ENCODE results near the gene LIN54. TPM values are rescaled to one million over a fixed set of nuclear protein-coding genes. Genes with fewer than 3 reads are reported as not detected.

LIN54 gene
- total and polyA plus RNA-seq, 2 of the 4 experiments (the other 2 are of a cell fraction): 5.3 to 26.9 TPM

DNA sequence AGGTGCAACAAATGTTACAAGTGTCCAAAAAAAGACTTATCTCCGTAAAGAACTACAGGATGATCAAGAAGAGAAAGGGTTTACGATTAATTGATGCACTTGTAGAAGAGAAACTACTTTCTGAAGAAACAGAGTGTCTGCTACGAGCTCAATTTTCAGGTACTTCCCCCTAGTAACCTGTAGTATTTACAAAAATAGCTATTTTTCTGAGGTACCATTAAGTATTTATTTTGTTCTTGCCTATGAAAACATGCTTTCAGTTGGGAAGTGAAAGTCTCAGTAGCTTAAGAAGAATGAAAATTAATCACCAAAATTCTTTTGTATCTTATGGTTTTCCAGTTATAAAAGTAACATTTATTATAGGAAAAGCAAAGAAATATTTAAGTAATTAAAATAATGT is 104.2 kb downstream of the LIN54 start:
- WGBS, 2 experiments (ENCODE audit: extremely low coverage in 2 of 2, insufficient read length in 1 of 2): no CpG with 5 or more reads among the region's 3 CpGs
- Histone ChIP-seq H3K4me1 (ENCODE audit: control insufficient read depth, insufficient read depth, low read length) (no peaks in the 10 kb centered on the region), H2BK15ac (ENCODE audit: low read depth, low read length) (no peak overlapping the region), H2AFZ (replicated peaks; ENCODE audit: low read length, poor library complexity) (no peak overlapping the region), H3K9ac (ENCODE audit: low read depth, low read length) (no peak overlapping the region), H3K4me3 (ENCODE audit: insufficient read depth, low read depth, low read length) (no peak overlapping the region), H3K9me1 (ENCODE audit: insufficient read depth, low read length) (peaks cover 2% of the 10 kb centered on the region; the same call in 1 of the 2 replicates), H2AK9ac (replicated peaks; ENCODE audit: low read depth, low read length, poor library complexity) (no peak overlapping the region), H2AK5ac (ENCODE audit: low read depth, low read length) (no peak overlapping the region), H3K23ac (ENCODE audit: low read depth, low read length) (no peak overlapping the region), H3K4me2 (ENCODE audit: low read depth, low read length) (no peak overlapping the region), H2BK120ac (ENCODE audit: low read depth, low read length) (no peak overlapping the region), H3K14ac (replicated peaks; ENCODE audit: low read depth, low read length) (no peak overlapping the region), H4K5ac (ENCODE audit: low read depth, low read length) (no peak overlapping the region), H3K9me3 (ENCODE audit: control insufficient read depth, insufficient read depth, low read length) (no peaks in the 10 kb centered on the region), H3K4ac (ENCODE audit: low read depth, low read length) (no peak overlapping the region), H2BK20ac (ENCODE audit: low read depth, low read length) (no peak overlapping the region), H4K91ac (ENCODE audit: insufficient read depth, low read depth, low read length) (no peak overlapping the region), H3K27me3 (ENCODE audit: control insufficient read depth, insufficient read depth, low read length) (no peaks in the 10 kb centered on the region), H3K79me1 (ENCODE audit: low read depth in 1 of 2, low read length in 2 of 2) (peaks cover 0 to 9% of the 10 kb centered on the region in 2 experiments; a peak in 1 of 4 replicates), H3K27ac (ENCODE audit: insufficient read depth, low read length) (no peak overlapping the region), H4K8ac (ENCODE audit: low read depth in 2 of 2, low read length in 2 of 2) (no peak overlapping the region), H3K18ac (ENCODE audit: low read depth, low read length) (no peak overlapping the region), H3K56ac (ENCODE audit: extremely low read depth, insufficient read depth, low read length) (no peak overlapping the region), H2BK5ac (ENCODE audit: low read depth, low read length, poor library complexity, severe bottlenecking) (no peak overlapping the region), H3K36me3 (ENCODE audit: control insufficient read depth, insufficient read depth, low read length) (peaks cover 1% of the 10 kb centered on the region; the same call in 1 of the 2 replicates), H4K20me1 (ENCODE audit: insufficient read depth, low read length) (no peaks in the 10 kb centered on the region)
- ChIA-PET POLR2A (ENCODE audit: unreplicated experiment) (no interaction called here), CTCF (interaction anchor here (0.8 to 1.4 kb wide), 2 partner anchors 8 to 78 kb away, joined by 3 to 4 read pairs; no protein-coding TSS in a partner anchor)
- in situ Hi-C loops (cut with MboI; ENCODE audit: low sequenced_read_pairs) (no loop called here), intact Hi-C loops (cut with micrococcal nuclease) (no loop called here), dilution Hi-C loops (cut with HindIII; ENCODE audit: low sequenced_read_pairs, unreplicated experiment) (no loop called here)
- TF ChIP-seq RCOR1 (IDR thresholded peaks at IDR 0.05; ENCODE audit: insufficient replicate concordance, low read length) (no peak), BHLHE40 (IDR thresholded peaks at IDR 0.05; ENCODE audit: low read depth, low read length) (no peak), USF2 (IDR thresholded peaks at IDR 0.05; ENCODE audit: low read depth, low read length) (no peak), CTCF (conservative IDR thresholded peaks at IDR 0.05; ENCODE audit: low read depth, low read length) (no peak), CHD1 (IDR thresholded peaks at IDR 0.05; ENCODE audit: low read depth, low read length) (no peak), POLR2A (IDR thresholded peaks at IDR 0.05; ENCODE audit: low read depth, low read length) (no peak), RAD21 (IDR thresholded peaks at IDR 0.05; ENCODE audit: low read length) (no peak), SMC3 (IDR thresholded peaks at IDR 0.05; ENCODE audit: low read depth, low read length) (no peak), RFX5 (IDR thresholded peaks at IDR 0.05; ENCODE audit: low read depth, low read length) (no peak), MAFK (IDR thresholded peaks at IDR 0.05; ENCODE audit: low read depth, low read length) (no peak)
- TF ChIP-seq, protein P1, sequence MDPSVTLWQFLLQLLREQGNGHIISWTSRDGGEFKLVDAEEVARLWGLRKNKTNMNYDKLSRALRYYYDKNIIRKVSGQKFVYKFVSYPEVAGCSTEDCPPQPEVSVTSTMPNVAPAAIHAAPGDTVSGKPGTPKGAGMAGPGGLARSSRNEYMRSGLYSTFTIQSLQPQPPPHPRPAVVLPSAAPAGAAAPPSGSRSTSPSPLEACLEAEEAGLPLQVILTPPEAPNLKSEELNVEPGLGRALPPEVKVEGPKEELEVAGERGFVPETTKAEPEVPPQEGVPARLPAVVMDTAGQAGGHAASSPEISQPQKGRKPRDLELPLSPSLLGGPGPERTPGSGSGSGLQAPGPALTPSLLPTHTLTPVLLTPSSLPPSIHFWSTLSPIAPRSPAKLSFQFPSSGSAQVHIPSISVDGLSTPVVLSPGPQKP (IDR thresholded peaks at IDR 0.05; ENCODE audit: borderline replicate concordance, low read depth, low read length): no peak
- DNase-seq (no peak), ATAC-seq (ENCODE audit: low read depth) (no peak)
- no TSS peak for BruUV-seq (replicated peaks)

Data from IMR-90 (cell line).